ENCODE measurements around the gene DNAJC13. TPM values are rescaled to one million over a fixed set of nuclear protein-coding genes. Genes with fewer than 3 reads are reported as not detected.

The DNAJC13 gene
- total RNA-seq, 1 experiment from 2014 or later: 18.1 TPM

- H3K27ac ChIP-seq (ENCODE audit: insufficient read length, low read depth, low read length): no peak overlapping the region
- H4K20me1 ChIP-seq (ENCODE audit: control insufficient read depth, insufficient read depth, insufficient read length): no peaks in the 10 kb centered on the region
- H3K9me3 Mint-ChIP-seq: no peaks in the 10 kb centered on the region
Measured at GRCh38 chr3:132404276-132404675, 13.0 kb upstream of the DNAJC13 start.

More at GRCh38 chr3:132404276-132404675, 13.0 kb upstream of the DNAJC13 start:
- Mint-ChIP-seq H3K4me3 (no peak overlapping the region), H3K36me3 (ENCODE audit: insufficient read depth in 1 of 3, low read depth in 3 of 3) (no peaks in the 10 kb centered on the region), H3K27me3 (ENCODE audit: low read depth) (no peaks in the 10 kb centered on the region), H3K4me1 (0 out of 4 replicates have a peak, but pooled peaks cover 0 to 2% of the 10 kb centered on the region in 2 experiments), H3K27ac (no peak overlapping the region)
- Histone ChIP-seq H2BK12ac (ENCODE audit: insufficient read length, low read depth, low read length) (no peak overlapping the region), H2BK120ac (ENCODE audit: low read depth, low read length, poor library complexity, severe bottlenecking) (no peak overlapping the region), H4K91ac (ENCODE audit: insufficient read length, low read depth, low read length) (no peak overlapping the region), H3K4ac (ENCODE audit: low read depth, low read length) (no peak overlapping the region), H2AFZ (ENCODE audit: low read length) (no peak overlapping the region), H3K4me1 (ENCODE audit: insufficient read depth, low read length) (no peaks in the 10 kb centered on the region), H3K79me2 (ENCODE audit: insufficient read depth, low read length) (no peaks in the 10 kb centered on the region), H3K56ac (ENCODE audit: insufficient read length, low read depth, low read length) (no peak overlapping the region), H4K5ac (ENCODE audit: insufficient read length, low read depth, low read length) (no peak overlapping the region), H3K18ac (ENCODE audit: insufficient read length, low read depth, low read length) (no peak overlapping the region), H3K79me1 (ENCODE audit: insufficient read depth, low read depth, low read length, poor library complexity, severe bottlenecking) (no peaks in the 10 kb centered on the region), H3K23ac (ENCODE audit: insufficient read length, low read depth, low read length) (no peak overlapping the region), H4K8ac (replicated peaks; ENCODE audit: insufficient read length, low read depth, low read length) (no peak overlapping the region), H3K4me2 (ENCODE audit: insufficient read depth, insufficient read length, low read length) (no peak overlapping the region), H3K9me3 (ENCODE audit: control insufficient read depth, low read depth, low read length) (no peaks in the 10 kb centered on the region), H2BK5ac (ENCODE audit: insufficient read length, low read length) (no peak overlapping the region), H2BK20ac (ENCODE audit: low read depth, low read length, poor library complexity, severe bottlenecking) (no peak overlapping the region), H2BK15ac (ENCODE audit: low read depth, low read length) (no peak overlapping the region), H3K27me3 (ENCODE audit: insufficient read depth, low read length) (no peaks in the 10 kb centered on the region), H3K9ac (ENCODE audit: extremely low read depth, insufficient read length, low read length) (no peak overlapping the region), H3K23me2 (ENCODE audit: insufficient read length, low read depth, low read length, poor library complexity, severe bottlenecking) (no peaks in the 10 kb centered on the region), H3T11ph (ENCODE audit: low read length) (no peak overlapping the region), H2AK5ac (ENCODE audit: insufficient read length, low read length) (no peak overlapping the region), H3K14ac (ENCODE audit: insufficient read depth, low read length) (no peak overlapping the region)
- WGBS (ENCODE audit: extremely low coverage, insufficient read length, low lambda C conversion rate): no CpG with 5 or more reads among the region's 3 CpGs
- DNase-seq: no peak
- TF ChIP-seq, protein P1, sequence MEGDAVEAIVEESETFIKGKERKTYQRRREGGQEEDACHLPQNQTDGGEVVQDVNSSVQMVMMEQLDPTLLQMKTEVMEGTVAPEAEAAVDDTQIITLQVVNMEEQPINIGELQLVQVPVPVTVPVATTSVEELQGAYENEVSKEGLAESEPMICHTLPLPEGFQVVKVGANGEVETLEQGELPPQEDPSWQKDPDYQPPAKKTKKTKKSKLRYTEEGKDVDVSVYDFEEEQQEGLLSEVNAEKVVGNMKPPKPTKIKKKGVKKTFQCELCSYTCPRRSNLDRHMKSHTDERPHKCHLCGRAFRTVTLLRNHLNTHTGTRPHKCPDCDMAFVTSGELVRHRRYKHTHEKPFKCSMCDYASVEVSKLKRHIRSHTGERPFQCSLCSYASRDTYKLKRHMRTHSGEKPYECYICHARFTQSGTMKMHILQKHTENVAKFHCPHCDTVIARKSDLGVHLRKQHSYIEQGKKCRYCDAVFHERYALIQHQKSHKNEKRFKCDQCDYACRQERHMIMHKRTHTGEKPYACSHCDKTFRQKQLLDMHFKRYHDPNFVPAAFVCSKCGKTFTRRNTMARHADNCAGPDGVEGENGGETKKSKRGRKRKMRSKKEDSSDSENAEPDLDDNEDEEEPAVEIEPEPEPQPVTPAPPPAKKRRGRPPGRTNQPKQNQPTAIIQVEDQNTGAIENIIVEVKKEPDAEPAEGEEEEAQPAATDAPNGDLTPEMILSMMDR (conservative IDR thresholded peaks at IDR 0.05): no peak
